CD8-positive, alpha-beta memory T cell (primary cell): ENCODE results near the gene GPR15. TPM values are rescaled to one million over a fixed set of nuclear protein-coding genes. Genes with fewer than 3 reads are reported as not detected.

ENCODE experiments used
- polyA plus RNA-seq: library from polyadenylated mRNA; unstranded; fragments of 300-500 nt; fragmentation: Illumina TruSeq; gene quantifications from one replicate; pipeline ENCODE4 v1.2.3, GENCODE V29; 2021
- total RNA-seq, 2 experiments: library from RNA; stranded (reverse); gene quantifications; one replicate each; pipeline ENCODE4 v1.2.3, GENCODE V29; 2021

Gene GPR15
- total and polyA plus RNA-seq, 3 experiments from 2014 or later = 7.7 to 17.0 (median 15.6) TPM

Other genes with a start within 250 kb of the GPR15 start
- gene OR5H2, start 249.5 kb upstream of the GPR15 start, total RNA-seq = not detected
- gene OR5H2, start 249.5 kb upstream of the GPR15 start, polyA plus RNA-seq = not detected
- gene OR5K4, start 178.1 kb upstream of the GPR15 start, total RNA-seq = not detected
- gene OR5K4, start 178.1 kb upstream of the GPR15 start, polyA plus RNA-seq = not detected
- not detected for gene OR5K3, start 141.3 kb upstream of the GPR15 start, total RNA-seq
- not detected for gene OR5K3, start 141.3 kb upstream of the GPR15 start, polyA plus RNA-seq
- gene OR5K1, start 68.8 kb upstream of the GPR15 start, total RNA-seq = not detected
- not detected for gene OR5K1, start 68.8 kb upstream of the GPR15 start, polyA plus RNA-seq
- gene OR5K2, start 34.3 kb upstream of the GPR15 start, total RNA-seq = not detected
- gene OR5K2, start 34.3 kb upstream of the GPR15 start, polyA plus RNA-seq = not detected
- 100 to 1,000 TPM; 299 to 315 TPM for gene CLDND1, start 9.1 kb upstream of the GPR15 start, total RNA-seq
- 210 TPM for gene CLDND1, start 9.1 kb upstream of the GPR15 start, polyA plus RNA-seq
- gene CPOX, start 61.6 kb downstream of the GPR15 start, total RNA-seq = 10 to 100 TPM; 76.3 to 79.9 TPM
- 6.4 TPM for gene CPOX, start 61.6 kb downstream of the GPR15 start, polyA plus RNA-seq
- under 1 TPM; 0.20 to 0.31 TPM for gene ST3GAL6, start 231.4 kb downstream of the GPR15 start, total RNA-seq
- not detected for gene ST3GAL6, start 231.4 kb downstream of the GPR15 start, polyA plus RNA-seq